A673 (cell line): ENCODE results near the gene ZMYND11.

Experiments
- CTCF ChIP-seq: fragments of 300-800, 200-600 bp; sonication (generic); conservative IDR thresholded peaks from 2 replicates; pipeline ENCODE4 v1.5.1; 2017; ENCODE audit warnings: low read depth, mild to moderate bottlenecking, antibody characterized with exemption, low read length, moderate library complexity, mixed read lengths
- EZH2 ChIP-seq: fragments of 200-600 bp; sonication (generic); IDR thresholded peaks from 2 replicates; pipeline ENCODE4 v1.6.1; 2017; ENCODE audit warnings: borderline replicate concordance, low read depth, mild to moderate bottlenecking, mixed read lengths, antibody characterized with exemption, low read length; ENCODE audit not compliant: poor library complexity, severe bottlenecking

- TF ChIP-seq CTCF (no peak), EZH2 (no peak)
Measured at GRCh38 chr10:301536-301935, 166.3 kb downstream of the ZMYND11 start.
